Frontal cortex (tissue), 4 donors: Measurements from ENCODE around the gene FAM78A. TPM values are rescaled to one million over a fixed set of nuclear protein-coding genes. Genes with fewer than 3 reads are reported as not detected.

Experiments used
- DNase-seq, 2 donors: peaks; one replicate each; pipeline ENCODE4 v3.0.0; 2012; ENCODE audit warnings: low spot score in 2 of 2
- FAIRE-seq: peaks from 2 replicates; lab custom pipeline; 2012; peaks lifted over from hg19 to GRCh38; lab: Jason Lieb, UNC
- total RNA-seq: library from RNA; depleted of rRNA; stranded (reverse); fragments of >200 nt; gene quantifications from one replicate; pipeline ENCODE4 v1.2.3, GENCODE V29; 2014
- donor health status: control.
- donor health status: control.
- donor health status: control.

Gene FAM78A
- total RNA-seq, result 0.82 TPM

- DNase-seq, result no peak
- no peak for FAIRE-seq
These were observed at the start of gene FAM78A for GRCh38 chr9:131276094-131276888. TSS of gene FAM78A (minus strand) at chr9:131276510. CDS start at chr9:131276179, 331 bp downstream.

GRCh38 chr9:131324736-131325679 lies 48.7 kb upstream of the FAM78A start:
- FAIRE-seq (no peak), DNase-seq (no peak)

- FAIRE-seq, result no peak
- no peak for DNase-seq
These were observed 47.3 kb upstream of the FAM78A start for GRCh38 chr9:131323629-131324028.

- no peak for DNase-seq
- no peak for FAIRE-seq
These were observed 43.8 kb upstream of the FAM78A start for GRCh38 chr9:131320031-131320685.

- FAIRE-seq (no peak), DNase-seq (no peak)
These were observed 43.2 kb upstream of the FAM78A start for GRCh38 chr9:131319486-131319885.

- no peak for DNase-seq
- FAIRE-seq, result no peak
These were observed 42.1 kb upstream of the FAM78A start for GRCh38 chr9:131318231-131319085.

GRCh38 chr9:131312822-131313770 lies 36.8 kb upstream of the FAM78A start:
- FAIRE-seq, result no peak
- no peak for DNase-seq

- DNase-seq, result no peak
- FAIRE-seq, result no peak
These were observed 35.9 kb upstream of the FAM78A start for GRCh38 chr9:131312246-131312645.

GRCh38 chr9:131310833-131311554 lies 34.7 kb upstream of the FAM78A start:
- FAIRE-seq, result no peak
- no peak for DNase-seq

- FAIRE-seq, result no peak
These were observed 33.4 kb upstream of the FAM78A start for GRCh38 chr9:131309530-131310276.

GRCh38 chr9:131308906-131309529 lies 32.7 kb upstream of the FAM78A start:
- DNase-seq (no peak), FAIRE-seq (no peak)

More at GRCh38 chr9:131309530-131310276, 33.4 kb upstream of the FAM78A start:
- DNase-seq, result no peak

- no peak for FAIRE-seq
These were observed 32.1 kb upstream of the FAM78A start for GRCh38 chr9:131308452-131308851.

GRCh38 chr9:131307974-131308373 lies 31.7 kb upstream of the FAM78A start:
- FAIRE-seq, result no peak
- DNase-seq, result no peak

More at GRCh38 chr9:131308452-131308851, 32.1 kb upstream of the FAM78A start:
- no peak for DNase-seq

- FAIRE-seq (no peak), DNase-seq (no peak)
These were observed 30.2 kb upstream of the FAM78A start for GRCh38 chr9:131306397-131307004.

GRCh38 chr9:131304676-131305355 lies 28.5 kb upstream of the FAM78A start:
- no peak for DNase-seq
- no peak for FAIRE-seq
